Endodermal cell (in vitro differentiated cells): ENCODE measurements around the gene C16orf54. TPM values are rescaled to one million over a fixed set of nuclear protein-coding genes. Genes with fewer than 3 reads are reported as not detected.
A peak's percentile ranks its signal among the peaks of the same experiment; 100 is the strongest.

ENCODE experiments used
- DNase-seq: peaks from one replicate; pipeline ENCODE4 v3.0.0-alpha.2; 2017
- H3K27ac ChIP-seq: 2 replicates; pipeline ENCODE4 v1.5.1; 2013; ENCODE audit warnings: mild to moderate bottlenecking, low read depth, low read length, moderate library complexity
- H3K27me3 ChIP-seq: 2 replicates; pipeline ENCODE4 v1.6.1; 2013; ENCODE audit warnings: mild to moderate bottlenecking, low read length, moderate library complexity; ENCODE audit not compliant: insufficient read depth, control insufficient read depth, poor library complexity, severe bottlenecking
- H3K36me3 ChIP-seq: 2 replicates; pipeline ENCODE4 v1.7.0; 2013; ENCODE audit warnings: mild to moderate bottlenecking, low read length, moderate library complexity; ENCODE audit not compliant: control insufficient read depth, insufficient read depth
- H3K4me1 ChIP-seq: one replicate; pipeline ENCODE4 v1.7.0; 2013; ENCODE audit warnings: low read length; ENCODE audit not compliant: control insufficient read depth, insufficient read depth
- H3K4me3 ChIP-seq: 2 replicates; pipeline ENCODE4 v1.5.1; 2013; ENCODE audit warnings: mild to moderate bottlenecking, low read length, moderate library complexity
- H3K9ac ChIP-seq: 2 replicates; pipeline ENCODE4 v1.6.1; 2013; ENCODE audit warnings: mild to moderate bottlenecking, low read length, moderate library complexity; ENCODE audit not compliant: poor library complexity, severe bottlenecking; ENCODE audit errors: extremely low read depth
- H3K9me3 ChIP-seq: 2 replicates; pipeline ENCODE4 v1.6.1; 2013; ENCODE audit warnings: mild to moderate bottlenecking, low read length, moderate library complexity; ENCODE audit not compliant: control insufficient read depth
- H3K27ac Mint-ChIP-seq: 2 replicates; pipeline ENCODE4 v1.8.0; 2020; ENCODE audit warnings: mixed read lengths
- H3K27me3 Mint-ChIP-seq: 2 replicates; pipeline ENCODE4 v1.8.0; 2021; ENCODE audit warnings: mild to moderate bottlenecking, mixed read lengths; ENCODE audit not compliant: insufficient read depth
- H3K36me3 Mint-ChIP-seq: 2 replicates; pipeline ENCODE4 v1.8.0; 2020; ENCODE audit warnings: low read depth, mixed read lengths
- H3K4me1 Mint-ChIP-seq: 2 replicates; pipeline ENCODE4 v1.8.0; 2020; ENCODE audit warnings: mixed read lengths
- H3K4me3 Mint-ChIP-seq: 2 replicates; pipeline ENCODE4 v1.8.0; 2020; ENCODE audit warnings: mild to moderate bottlenecking, moderate library complexity, mixed read lengths
- H3K9me3 Mint-ChIP-seq: 2 replicates; pipeline ENCODE4 v1.8.0; 2020; ENCODE audit warnings: mild to moderate bottlenecking, mixed read lengths
- CTCF ChIP-seq: fragments of 200-600 bp; sonication (generic); conservative IDR thresholded peaks from 2 replicates; pipeline ENCODE4 v1.5.0; 2021; ENCODE audit warnings: antibody characterized with exemption, mild to moderate bottlenecking
- WGBS, 2 experiments: methylation state at CpG; one replicate each; pipeline versions ENCODE4 v1.1.5 to v1.1.7; 2013; ENCODE audit warnings: missing lambda C conversion rate in 2 of 2, mixed read lengths in 1 of 2; ENCODE audit not compliant: insufficient coverage in 1 of 2, insufficient read length in 1 of 2; 5-methylcytosine and 5-hydroxymethylcytosine counted together
- total RNA-seq, 2 donors: library from RNA; stranded (reverse); fragmentation: NEBNext Ultra II Directional in 1 of 2; extraction: Animal tissue kit (Norgen Biotek cat#: 25700) in 1 of 2; gene quantifications; 2 replicates in 1 of 2; 3 replicates in 1 of 2; pipeline ENCODE4 v1.2.1, GENCODE V29; 2021

C16orf54 gene
- total RNA-seq, 2 donors from 2014 or later = not detected

GRCh38 chr16:29737713-29738112 is 8.1 kb downstream of the C16orf54 start:
- 92 to 94% methylated on average over 5 of the region's 5 CpGs for WGBS, 2 experiments
- Mint-ChIP-seq H3K4me1 (peaks cover 20% of the 10 kb centered on the region), H3K4me3 (no peak overlapping the region), H3K27ac (no peak overlapping the region), H3K36me3 (peaks cover 26% of the 10 kb centered on the region), H3K9me3 (no peaks in the 10 kb centered on the region), H3K27me3 (no peaks in the 10 kb centered on the region)
- Histone ChIP-seq H3K27ac (no peak overlapping the region), H3K27me3 (no peaks in the 10 kb centered on the region), H3K9me3 (no peaks in the 10 kb centered on the region), H3K4me3 (no peak overlapping the region), H3K4me1 (no peaks in the 10 kb centered on the region), H3K36me3 (peaks cover 5% of the 10 kb centered on the region), H3K9ac (no peak overlapping the region)
- no peak for DNase-seq
- TF ChIP-seq CTCF = no peak

- H3K27me3 ChIP-seq = no peaks in the 10 kb centered on the region
- WGBS, 2 experiments = 90 to 100% methylated on average over 6 of the region's 6 CpGs
- no peak overlapping the region for H3K4me3 ChIP-seq
- peaks cover 8% of the 10 kb centered on the region for H3K36me3 ChIP-seq
- Mint-ChIP-seq H3K27me3 (no peaks in the 10 kb centered on the region), H3K4me1 (peaks cover 20% of the 10 kb centered on the region), H3K4me3 (no peak overlapping the region), H3K27ac (no peak overlapping the region), H3K36me3 (peaks cover 30% of the 10 kb centered on the region), H3K9me3 (no peaks in the 10 kb centered on the region)
- TF ChIP-seq CTCF = no peak
- DNase-seq = no peak
- H3K4me1 ChIP-seq = no peaks in the 10 kb centered on the region
- no peaks in the 10 kb centered on the region for H3K9me3 ChIP-seq
- no peak overlapping the region for H3K27ac ChIP-seq
- H3K9ac ChIP-seq = no peak overlapping the region
Measured at GRCh38 chr16:29736764-29737163, 9.0 kb downstream of the C16orf54 start.

- no peak overlapping the region for H3K9ac ChIP-seq
- H3K4me3 ChIP-seq = no peak overlapping the region
- no peak overlapping the region for H3K27ac ChIP-seq
- no peaks in the 10 kb centered on the region for H3K9me3 Mint-ChIP-seq
- peak; percentile 66 for TF ChIP-seq CTCF
- WGBS, 2 experiments = 90 to 92% methylated on average over 2 to 5 of the region's 5 CpGs
- H3K4me1 Mint-ChIP-seq = peaks cover 20% of the 10 kb centered on the region
- H3K27me3 Mint-ChIP-seq = no peaks in the 10 kb centered on the region
- no peaks in the 10 kb centered on the region for H3K9me3 ChIP-seq
- H3K27me3 ChIP-seq = no peaks in the 10 kb centered on the region
- peaks cover 32% of the 10 kb centered on the region for H3K36me3 Mint-ChIP-seq
- DNase-seq = no peak
- H3K4me3 Mint-ChIP-seq = no peak overlapping the region
- H3K27ac Mint-ChIP-seq = peak overlapping the region; percentile 49
- H3K36me3 ChIP-seq = peaks cover 9% of the 10 kb centered on the region
- H3K4me1 ChIP-seq = no peaks in the 10 kb centered on the region
Measured at GRCh38 chr16:29736112-29736511, 9.7 kb downstream of the C16orf54 start.
